Measurements from ENCODE around the gene MTHFD1L.

Gene MTHFD1L

GRCh38 chr6:151139524-151139923 lies 274.0 kb downstream of the MTHFD1L start:
- FAIRE-seq = no peak
- no peak for DNase-seq (ENCODE audit: insufficient read length, low spot score)

- DNase-seq (ENCODE audit: insufficient read length, low spot score) = no peak
- FAIRE-seq = no peak
These were observed 275.3 kb downstream of the MTHFD1L start for GRCh38 chr6:151140767-151141166.

- FAIRE-seq (no peak), DNase-seq (ENCODE audit: insufficient read length, low spot score) (no peak)
These were observed 276.2 kb downstream of the MTHFD1L start for GRCh38 chr6:151141685-151142084.

- DNase-seq (ENCODE audit: insufficient read length, low spot score) = no peak
These were observed 277.2 kb downstream of the MTHFD1L start for GRCh38 chr6:151142676-151143075.

GRCh38 chr6:151143337-151143736 lies 277.8 kb downstream of the MTHFD1L start:
- DNase-seq (ENCODE audit: insufficient read length, low spot score) (no peak), FAIRE-seq (no peak)

More at GRCh38 chr6:151142676-151143075, 277.2 kb downstream of the MTHFD1L start:
- no peak for FAIRE-seq

GRCh38 chr6:151143806-151144205 lies 278.3 kb downstream of the MTHFD1L start:
- no peak for DNase-seq (ENCODE audit: insufficient read length, low spot score)
- no peak for FAIRE-seq

GRCh38 chr6:151147118-151147832 lies 281.8 kb downstream of the MTHFD1L start:
- FAIRE-seq = no peak
- no peak for DNase-seq (ENCODE audit: insufficient read length, low spot score)

- DNase-seq (ENCODE audit: insufficient read length, low spot score) = no peak
- FAIRE-seq = no peak
These were observed 282.6 kb downstream of the MTHFD1L start for GRCh38 chr6:151148111-151148510.

- DNase-seq (ENCODE audit: insufficient read length, low spot score) (no peak), FAIRE-seq (no peak)
These were observed 284.3 kb downstream of the MTHFD1L start for GRCh38 chr6:151149793-151150192.
